ENCODE results near the gene BARHL1. TPM values are rescaled to one million over a fixed set of nuclear protein-coding genes. Genes with fewer than 3 reads are reported as not detected.

Gene BARHL1
- total RNA-seq, 1 donor from 2014 or later = 1.0 TPM

DNA sequence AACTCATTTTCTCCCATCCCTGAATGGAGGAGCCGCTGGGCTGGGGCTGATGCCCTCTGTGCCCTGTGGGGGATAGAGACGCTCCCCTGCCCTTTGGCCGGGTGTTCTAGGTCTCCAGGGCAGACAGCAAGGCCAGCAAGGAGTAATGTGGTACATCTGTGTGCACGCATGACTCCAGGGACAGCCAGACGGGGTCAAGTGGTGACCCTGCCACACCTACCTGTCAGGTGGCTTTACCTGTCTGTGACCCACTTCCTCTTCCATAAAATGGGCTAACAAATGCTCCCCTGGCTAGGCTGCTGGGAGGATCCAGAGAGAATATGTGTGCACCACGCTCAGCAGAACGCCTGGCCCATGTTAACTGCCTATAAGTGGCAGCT is 35.4 kb upstream of the BARHL1 start:
- H3K9me3 Mint-ChIP-seq = no peaks in the 10 kb centered on the region
- H3K27me3 Mint-ChIP-seq (ENCODE audit: insufficient read depth, low read depth) = peaks cover 10% of the 10 kb centered on the region
- H3K27ac ChIP-seq = no peak overlapping the region

DNA sequence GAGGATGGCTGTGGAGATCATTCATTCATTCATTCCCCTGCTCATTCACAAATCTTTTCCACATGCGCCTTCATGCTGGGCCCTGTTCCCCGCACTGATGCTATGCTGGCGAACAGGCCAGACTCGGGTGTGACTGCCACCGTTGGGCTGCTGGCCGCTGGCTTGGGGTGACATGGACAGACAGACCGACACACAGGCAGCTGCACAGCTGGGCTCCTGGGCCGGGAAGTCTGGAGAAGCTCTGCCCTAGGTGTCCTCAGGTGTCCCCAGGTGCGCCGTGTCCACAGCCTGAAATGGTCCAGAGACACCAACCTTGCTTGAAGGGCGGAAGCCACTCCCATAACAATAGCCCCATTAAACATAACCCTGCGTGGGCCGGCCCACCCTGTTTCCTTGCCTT is 35.0 kb upstream of the BARHL1 start:
- H3K27ac ChIP-seq = no peak overlapping the region
- peaks cover 54% of the 10 kb centered on the region for H3K4me1 ChIP-seq
- Mint-ChIP-seq H3K36me3 (no peaks in the 10 kb centered on the region), H3K9me3 (no peaks in the 10 kb centered on the region), H3K27me3 (ENCODE audit: insufficient read depth, low read depth) (peaks cover 10% of the 10 kb centered on the region), H3K4me3 (peak overlapping the region; percentile 76), H3K27ac (peak overlapping the region; percentile 37), H3K4me1 (peaks cover 70% of the 10 kb centered on the region)
- DNase-seq (ENCODE audit: low spot score) = no peak
- no peaks in the 10 kb centered on the region for H3K27me3 ChIP-seq
- no peaks in the 10 kb centered on the region for H3K36me3 ChIP-seq
- H4K20me1 ChIP-seq (ENCODE audit: low read depth) = no peaks in the 10 kb centered on the region
- no peaks in the 10 kb centered on the region for H3K79me2 ChIP-seq (ENCODE audit: low read depth)
- peaks cover 21% of the 10 kb centered on the region for H3F3A ChIP-seq (ENCODE audit: low read depth)
- H3K4me2 ChIP-seq = no peak overlapping the region
- no peaks in the 10 kb centered on the region for H3K9me3 ChIP-seq (ENCODE audit: low read depth)
- TF ChIP-seq, protein P1, sequence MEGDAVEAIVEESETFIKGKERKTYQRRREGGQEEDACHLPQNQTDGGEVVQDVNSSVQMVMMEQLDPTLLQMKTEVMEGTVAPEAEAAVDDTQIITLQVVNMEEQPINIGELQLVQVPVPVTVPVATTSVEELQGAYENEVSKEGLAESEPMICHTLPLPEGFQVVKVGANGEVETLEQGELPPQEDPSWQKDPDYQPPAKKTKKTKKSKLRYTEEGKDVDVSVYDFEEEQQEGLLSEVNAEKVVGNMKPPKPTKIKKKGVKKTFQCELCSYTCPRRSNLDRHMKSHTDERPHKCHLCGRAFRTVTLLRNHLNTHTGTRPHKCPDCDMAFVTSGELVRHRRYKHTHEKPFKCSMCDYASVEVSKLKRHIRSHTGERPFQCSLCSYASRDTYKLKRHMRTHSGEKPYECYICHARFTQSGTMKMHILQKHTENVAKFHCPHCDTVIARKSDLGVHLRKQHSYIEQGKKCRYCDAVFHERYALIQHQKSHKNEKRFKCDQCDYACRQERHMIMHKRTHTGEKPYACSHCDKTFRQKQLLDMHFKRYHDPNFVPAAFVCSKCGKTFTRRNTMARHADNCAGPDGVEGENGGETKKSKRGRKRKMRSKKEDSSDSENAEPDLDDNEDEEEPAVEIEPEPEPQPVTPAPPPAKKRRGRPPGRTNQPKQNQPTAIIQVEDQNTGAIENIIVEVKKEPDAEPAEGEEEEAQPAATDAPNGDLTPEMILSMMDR (IDR thresholded peaks at IDR 0.05) = no peak
- TF ChIP-seq EZH2phosphoT487 (IDR thresholded peaks at IDR 0.05) (no peak), EZH2 (IDR thresholded peaks at IDR 0.05) (no peak)
- no peak overlapping the region for H2AFZ ChIP-seq (replicated peaks)
- no peak overlapping the region for H3K9ac ChIP-seq
- no peak overlapping the region for H3K4me3 ChIP-seq

More for the DNA sequence above, 35.4 kb upstream of the BARHL1 start:
- Histone ChIP-seq H3F3A (ENCODE audit: low read depth) (peaks cover 21% of the 10 kb centered on the region), H3K4me1 (peaks cover 56% of the 10 kb centered on the region), H2AFZ (replicated peaks) (no peak overlapping the region), H3K36me3 (no peaks in the 10 kb centered on the region), H3K9ac (no peak overlapping the region), H3K4me3 (no peak overlapping the region), H4K20me1 (ENCODE audit: low read depth) (no peaks in the 10 kb centered on the region), H3K9me3 (ENCODE audit: low read depth) (no peaks in the 10 kb centered on the region), H3K27me3 (no peaks in the 10 kb centered on the region), H3K79me2 (ENCODE audit: low read depth) (no peaks in the 10 kb centered on the region), H3K4me2 (peak overlapping the region; percentile 69)
- Mint-ChIP-seq H3K36me3 (no peaks in the 10 kb centered on the region), H3K4me1 (peaks cover 66% of the 10 kb centered on the region), H3K4me3 (no peak overlapping the region), H3K27ac (no peak overlapping the region)
- DNase-seq (ENCODE audit: low spot score) = no peak
- TF ChIP-seq EZH2 (IDR thresholded peaks at IDR 0.05) (no peak), EZH2phosphoT487 (IDR thresholded peaks at IDR 0.05) (no peak)
- TF ChIP-seq, protein P1 (IDR thresholded peaks at IDR 0.05) = no peak

GRCh38 chr9:132547976-132548730 is 34.3 kb upstream of the BARHL1 start:
- TF ChIP-seq EZH2 (IDR thresholded peaks at IDR 0.05) (no peak), EZH2phosphoT487 (IDR thresholded peaks at IDR 0.05) (no peak)
- TF ChIP-seq, protein P1 (IDR thresholded peaks at IDR 0.05) = no peak
- H3K4me3 ChIP-seq = no peak overlapping the region
- no peak overlapping the region for H2AFZ ChIP-seq (replicated peaks)
- no peaks in the 10 kb centered on the region for H3K27me3 ChIP-seq
- Mint-ChIP-seq H3K27ac (peak overlapping the region; percentile 58), H3K4me3 (peak overlapping the region; percentile 76), H3K27me3 (ENCODE audit: insufficient read depth, low read depth) (peaks cover 11% of the 10 kb centered on the region), H3K4me1 (peaks cover 70% of the 10 kb centered on the region), H3K9me3 (no peaks in the 10 kb centered on the region), H3K36me3 (no peaks in the 10 kb centered on the region)
- peaks cover 53% of the 10 kb centered on the region for H3K4me1 ChIP-seq
- H3F3A ChIP-seq (ENCODE audit: low read depth) = peaks cover 21% of the 10 kb centered on the region
- H3K27ac ChIP-seq = no peak overlapping the region
- no peaks in the 10 kb centered on the region for H3K9me3 ChIP-seq (ENCODE audit: low read depth)
- DNase-seq (ENCODE audit: low spot score) = no peak
- no peaks in the 10 kb centered on the region for H4K20me1 ChIP-seq (ENCODE audit: low read depth)
- H3K4me2 ChIP-seq = peak overlapping the region; percentile 43
- H3K79me2 ChIP-seq (ENCODE audit: low read depth) = no peaks in the 10 kb centered on the region
- H3K9ac ChIP-seq = no peak overlapping the region
- H3K36me3 ChIP-seq = no peaks in the 10 kb centered on the region

Measured in neural progenitor cell (in vitro differentiated cells).